ENCODE data around the gene CHST8.

CHST8 gene

DNA sequence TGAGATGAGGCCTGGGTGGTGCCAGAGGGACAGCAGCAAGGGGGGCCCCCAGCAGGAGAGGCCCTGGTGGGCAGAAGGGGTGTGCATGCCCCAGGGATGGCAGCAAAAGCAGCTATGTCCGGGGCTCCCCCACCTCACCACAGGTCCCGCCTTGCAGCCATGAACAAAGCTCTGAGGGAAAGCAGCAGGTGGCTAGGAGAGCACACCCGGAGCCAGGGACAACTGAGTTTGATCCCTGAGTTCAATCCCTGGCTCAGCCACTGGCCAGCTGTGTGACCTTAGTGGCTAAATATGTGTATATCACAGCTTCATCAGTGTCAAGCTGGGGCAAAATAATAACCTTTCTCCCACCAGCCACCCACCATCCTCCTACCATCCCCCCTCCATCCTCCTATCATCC, 127.3 kb downstream of the CHST8 start:
- no peak for DNase-seq (ENCODE audit: low read depth)
- TF ChIP-seq, protein P1, sequence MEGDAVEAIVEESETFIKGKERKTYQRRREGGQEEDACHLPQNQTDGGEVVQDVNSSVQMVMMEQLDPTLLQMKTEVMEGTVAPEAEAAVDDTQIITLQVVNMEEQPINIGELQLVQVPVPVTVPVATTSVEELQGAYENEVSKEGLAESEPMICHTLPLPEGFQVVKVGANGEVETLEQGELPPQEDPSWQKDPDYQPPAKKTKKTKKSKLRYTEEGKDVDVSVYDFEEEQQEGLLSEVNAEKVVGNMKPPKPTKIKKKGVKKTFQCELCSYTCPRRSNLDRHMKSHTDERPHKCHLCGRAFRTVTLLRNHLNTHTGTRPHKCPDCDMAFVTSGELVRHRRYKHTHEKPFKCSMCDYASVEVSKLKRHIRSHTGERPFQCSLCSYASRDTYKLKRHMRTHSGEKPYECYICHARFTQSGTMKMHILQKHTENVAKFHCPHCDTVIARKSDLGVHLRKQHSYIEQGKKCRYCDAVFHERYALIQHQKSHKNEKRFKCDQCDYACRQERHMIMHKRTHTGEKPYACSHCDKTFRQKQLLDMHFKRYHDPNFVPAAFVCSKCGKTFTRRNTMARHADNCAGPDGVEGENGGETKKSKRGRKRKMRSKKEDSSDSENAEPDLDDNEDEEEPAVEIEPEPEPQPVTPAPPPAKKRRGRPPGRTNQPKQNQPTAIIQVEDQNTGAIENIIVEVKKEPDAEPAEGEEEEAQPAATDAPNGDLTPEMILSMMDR (conservative IDR thresholded peaks at IDR 0.05; ENCODE audit: low read depth, low read length): no peak
- H3K4me3 ChIP-seq (ENCODE audit: low read length): no peak overlapping the region

DNA sequence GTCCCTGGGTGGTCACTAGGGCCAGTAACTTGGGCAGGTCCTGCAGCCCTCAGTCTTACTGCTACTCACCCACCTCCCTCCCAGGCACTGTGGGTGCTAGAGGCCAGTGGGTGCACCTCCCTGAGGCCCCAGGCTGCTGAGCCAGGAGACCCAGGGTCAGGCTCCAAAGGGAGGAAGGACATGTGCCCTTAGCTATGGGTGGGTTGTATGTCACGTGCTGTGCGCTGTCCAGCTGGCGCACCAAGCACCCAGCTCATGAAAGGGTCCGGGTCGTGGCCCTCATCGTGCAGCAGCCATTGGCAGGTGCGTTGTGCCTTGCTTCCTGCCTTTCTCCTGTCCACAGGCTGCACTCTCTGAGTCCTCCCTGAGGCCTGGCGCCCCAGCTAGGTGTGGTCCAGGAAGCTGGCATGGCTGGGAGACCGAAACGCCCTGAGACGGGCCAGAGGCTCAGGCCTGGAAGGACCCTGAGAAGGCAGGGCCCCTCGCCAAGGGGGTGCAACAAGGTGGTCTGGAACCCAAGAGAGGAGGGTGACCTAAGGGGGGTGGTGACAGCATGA, 127.9 kb downstream of the CHST8 start:
- H3K4me3 ChIP-seq (ENCODE audit: low read length): no peak overlapping the region
- no peak for DNase-seq (ENCODE audit: low read depth)
- TF ChIP-seq, protein P1 (conservative IDR thresholded peaks at IDR 0.05; ENCODE audit: low read depth, low read length): no peak

DNA sequence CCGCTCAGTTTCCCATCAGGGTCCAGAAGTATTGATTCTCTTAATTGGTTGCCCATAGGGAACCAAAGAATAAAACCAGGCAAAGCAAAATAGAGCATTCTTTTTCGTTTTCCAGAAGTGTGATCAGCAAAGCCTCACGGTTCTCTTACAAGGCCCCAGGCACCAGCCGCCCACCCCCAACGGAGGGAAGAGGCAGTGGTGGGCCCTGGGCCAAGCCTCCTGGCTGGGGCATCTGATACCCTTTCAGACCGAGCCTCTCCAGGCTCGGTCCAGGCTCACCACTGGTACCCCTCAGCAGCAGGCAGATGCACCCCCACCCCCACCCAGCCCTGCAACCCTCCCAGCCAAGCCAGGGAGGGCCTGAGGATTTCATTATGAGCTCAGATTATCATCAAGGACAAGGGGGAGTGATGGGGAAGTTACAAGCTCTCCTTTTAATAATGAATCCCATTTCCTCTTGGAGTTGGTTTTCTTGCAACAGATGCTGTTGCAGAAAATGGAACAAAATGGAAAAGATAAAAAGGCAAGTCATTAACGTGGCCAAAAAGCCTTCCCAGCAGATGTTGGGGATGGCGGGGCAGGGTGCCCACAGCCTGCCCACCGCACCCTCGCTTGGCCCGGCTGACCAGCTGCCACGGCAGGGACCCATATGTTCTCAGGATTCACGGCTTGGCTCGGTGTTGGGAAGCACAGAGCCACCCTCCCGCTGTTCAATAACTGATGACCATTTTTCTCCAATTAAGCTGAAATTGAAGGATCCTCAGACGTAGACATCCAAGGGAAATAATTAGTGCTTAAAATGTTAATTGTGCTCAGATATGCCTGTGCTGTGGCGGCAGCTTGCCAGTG, 129.1 kb downstream of the CHST8 start:
- DNase-seq (ENCODE audit: low read depth): no peak
- TF ChIP-seq, protein P1 (conservative IDR thresholded peaks at IDR 0.05; ENCODE audit: low read depth, low read length): no peak
- no peak overlapping the region for H3K4me3 ChIP-seq (ENCODE audit: low read length)

DNA sequence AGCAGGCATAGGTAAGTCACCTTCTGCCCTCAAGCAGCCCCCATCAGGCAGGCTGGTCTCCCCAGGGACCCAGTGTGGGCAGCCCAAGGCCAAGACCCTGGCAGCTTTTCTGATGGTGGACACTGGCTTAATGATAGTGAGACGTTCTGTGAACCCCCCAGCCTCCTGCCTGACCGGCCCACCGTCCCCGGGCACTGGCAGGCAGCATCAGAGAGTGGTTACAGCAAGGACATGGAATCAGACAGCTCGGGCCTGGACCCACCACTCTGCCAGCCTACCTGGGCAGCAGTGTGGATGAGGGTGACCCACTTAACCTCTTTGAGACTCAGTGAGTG, 129.7 kb downstream of the CHST8 start:
- H3K4me3 ChIP-seq (ENCODE audit: low read length): no peak overlapping the region
- TF ChIP-seq, protein P1 (conservative IDR thresholded peaks at IDR 0.05; ENCODE audit: low read depth, low read length): no peak
- DNase-seq (ENCODE audit: low read depth): no peak

DNA sequence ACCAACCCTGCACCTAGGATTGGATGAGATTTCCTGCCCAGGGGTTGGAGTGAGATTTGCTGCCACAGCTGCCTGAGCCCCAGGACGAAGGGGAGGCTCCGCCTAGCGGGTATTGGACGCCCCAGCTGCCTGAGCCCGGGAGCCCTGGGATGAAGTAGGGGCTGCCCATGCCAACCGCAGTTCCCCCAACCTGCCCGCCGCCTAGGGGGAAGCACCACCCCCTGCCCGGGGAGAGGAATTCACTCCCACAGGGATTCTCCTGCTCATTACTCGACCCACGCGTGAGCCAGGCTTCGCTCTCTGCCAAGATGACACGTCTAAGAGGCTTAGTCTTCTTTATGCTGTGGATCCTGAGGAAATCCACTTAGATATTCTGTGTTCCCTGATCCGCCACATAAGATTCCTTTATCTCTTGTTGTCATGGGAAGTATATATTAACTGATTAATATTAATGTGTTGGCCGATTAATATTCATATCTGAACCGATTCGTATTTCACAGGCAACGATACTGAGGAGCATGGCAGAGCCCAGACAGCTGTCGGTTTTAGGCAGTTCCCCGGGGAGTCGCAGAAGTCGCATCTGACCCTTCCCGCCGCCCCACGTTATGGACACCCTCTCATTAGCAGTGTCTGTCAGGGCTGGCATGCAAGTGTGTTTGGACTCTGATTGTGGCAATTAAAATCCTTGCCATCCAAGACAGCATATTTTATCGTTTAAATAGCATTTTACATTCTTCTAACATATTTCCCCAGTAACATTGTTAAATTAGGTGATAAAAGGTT, 130.5 kb downstream of the CHST8 start:
- no peak for DNase-seq (ENCODE audit: low read depth)
- TF ChIP-seq, protein P1 (conservative IDR thresholded peaks at IDR 0.05; ENCODE audit: low read depth, low read length): no peak

DNA sequence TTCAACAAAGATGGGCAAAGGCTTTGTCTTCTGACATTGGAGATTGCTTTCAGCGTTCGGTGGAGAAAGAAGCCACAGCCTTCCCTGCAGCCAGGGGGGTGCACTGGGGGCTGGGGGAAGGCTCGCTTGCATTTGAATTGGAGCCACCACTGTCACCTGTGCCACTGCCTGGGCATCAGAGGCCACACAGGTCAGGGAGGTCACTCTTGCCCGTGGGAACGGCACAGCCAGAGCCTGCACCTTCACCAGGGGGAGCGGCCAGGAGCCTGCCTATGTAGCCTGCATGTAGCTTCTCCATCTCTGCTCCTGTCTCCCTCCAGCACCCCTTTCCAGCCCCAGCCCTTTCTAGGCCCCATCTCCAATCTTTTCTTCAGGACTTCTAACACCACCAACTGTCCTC, 131.2 kb downstream of the CHST8 start:
- TF ChIP-seq, protein P1 (conservative IDR thresholded peaks at IDR 0.05; ENCODE audit: low read depth, low read length): no peak
- DNase-seq (ENCODE audit: low read depth): no peak
- no peak overlapping the region for H3K4me3 ChIP-seq (ENCODE audit: low read length)

More for the DNA sequence above, 130.5 kb downstream of the CHST8 start:
- no peak overlapping the region for H3K4me3 ChIP-seq (ENCODE audit: low read length)
